Measurements from ENCODE around the gene KAT8. TPM values are rescaled to one million over a fixed set of nuclear protein-coding genes. Genes with fewer than 3 reads are reported as not detected.
A peak's percentile ranks its signal among the peaks of the same experiment; 100 is the strongest.

KAT8 gene
- total and polyA plus RNA-seq, 2 of the 13 experiments (the other 11 are each of a cell fraction or from before 2014, with no cell fraction given) = 79.0 to 84.2 TPM

DNA sequence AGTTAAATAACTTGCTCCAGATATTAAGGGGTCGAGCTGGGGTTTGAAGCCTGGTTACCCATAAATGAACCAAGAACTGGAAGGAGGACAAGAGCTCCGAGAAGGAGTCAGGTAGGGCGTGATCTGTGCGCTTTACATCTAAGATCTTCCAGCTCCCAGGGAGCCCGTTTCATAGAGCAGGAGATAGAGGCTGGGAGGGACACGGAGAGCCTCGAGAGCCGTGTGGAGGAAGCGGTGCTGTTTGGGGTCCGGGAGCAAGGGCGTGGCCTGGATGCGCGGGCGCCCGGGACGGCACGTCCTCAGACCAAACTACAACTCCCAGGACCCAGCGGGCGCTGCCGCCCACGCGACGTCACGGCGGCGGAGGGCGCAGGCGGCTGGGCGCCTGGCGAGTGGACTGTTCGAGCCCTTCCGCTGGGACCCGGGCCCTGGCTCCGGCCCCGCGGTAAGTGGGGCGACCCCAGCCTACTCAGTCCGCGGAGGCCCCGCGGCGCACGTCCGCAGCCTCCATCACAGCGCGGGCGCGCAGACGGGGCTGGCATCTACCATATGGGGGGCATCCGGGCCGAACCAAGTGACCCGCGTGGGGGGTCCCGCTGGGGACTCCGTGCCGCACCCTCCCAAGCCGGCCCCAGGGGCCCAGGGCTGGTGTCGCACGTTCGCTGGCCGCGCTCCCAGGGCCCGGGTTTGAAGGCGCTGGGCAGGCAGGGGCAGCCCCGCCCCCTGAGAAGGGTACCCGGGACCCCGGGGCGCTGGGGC is 9.2 kb upstream of the KAT8 start, which contains the start of gene BCKDK (continued):
- TF ChIP-seq, protein P1, sequence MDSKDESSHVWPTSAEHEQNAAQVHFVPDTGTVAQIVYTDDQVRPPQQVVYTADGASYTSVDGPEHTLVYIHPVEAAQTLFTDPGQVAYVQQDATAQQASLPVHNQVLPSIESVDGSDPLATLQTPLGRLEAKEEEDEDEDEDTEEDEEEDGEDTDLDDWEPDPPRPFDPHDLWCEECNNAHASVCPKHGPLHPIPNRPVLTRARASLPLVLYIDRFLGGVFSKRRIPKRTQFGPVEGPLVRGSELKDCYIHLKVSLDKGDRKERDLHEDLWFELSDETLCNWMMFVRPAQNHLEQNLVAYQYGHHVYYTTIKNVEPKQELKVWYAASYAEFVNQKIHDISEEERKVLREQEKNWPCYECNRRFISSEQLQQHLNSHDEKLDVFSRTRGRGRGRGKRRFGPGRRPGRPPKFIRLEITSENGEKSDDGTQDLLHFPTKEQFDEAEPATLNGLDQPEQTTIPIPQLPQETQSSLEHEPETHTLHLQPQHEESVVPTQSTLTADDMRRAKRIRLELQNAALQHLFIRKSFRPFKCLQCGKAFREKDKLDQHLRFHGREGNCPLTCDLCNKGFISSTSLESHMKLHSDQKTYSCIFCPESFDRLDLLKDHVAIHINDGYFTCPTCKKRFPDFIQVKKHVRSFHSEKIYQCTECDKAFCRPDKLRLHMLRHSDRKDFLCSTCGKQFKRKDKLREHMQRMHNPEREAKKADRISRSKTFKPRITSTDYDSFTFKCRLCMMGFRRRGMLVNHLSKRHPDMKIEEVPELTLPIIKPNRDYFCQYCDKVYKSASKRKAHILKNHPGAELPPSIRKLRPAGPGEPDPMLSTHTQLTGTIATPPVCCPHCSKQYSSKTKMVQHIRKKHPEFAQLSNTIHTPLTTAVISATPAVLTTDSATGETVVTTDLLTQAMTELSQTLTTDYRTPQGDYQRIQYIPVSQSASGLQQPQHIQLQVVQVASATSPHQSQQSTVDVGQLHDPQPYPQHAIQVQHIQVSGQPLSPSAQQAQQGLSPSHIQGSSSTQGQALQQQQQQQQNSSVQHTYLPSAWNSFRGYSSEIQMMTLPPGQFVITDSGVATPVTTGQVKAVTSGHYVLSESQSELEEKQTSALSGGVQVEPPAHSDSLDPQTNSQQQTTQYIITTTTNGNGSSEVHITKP (CRISPR knock-in tag; IDR thresholded peaks at IDR 0.05; ENCODE audit: low read depth) = peak; percentile 91
- peak; percentile 99 for TF ChIP-seq ZFP82 (CRISPR knock-in tag; IDR thresholded peaks at IDR 0.05; ENCODE audit: borderline replicate concordance)
- peak; percentile 79; the same call in 1 of the 2 replicates for TF ChIP-seq ZNF850 (CRISPR knock-in tag; conservative IDR thresholded peaks at IDR 0.05)
- TF ChIP-seq, protein P2, sequence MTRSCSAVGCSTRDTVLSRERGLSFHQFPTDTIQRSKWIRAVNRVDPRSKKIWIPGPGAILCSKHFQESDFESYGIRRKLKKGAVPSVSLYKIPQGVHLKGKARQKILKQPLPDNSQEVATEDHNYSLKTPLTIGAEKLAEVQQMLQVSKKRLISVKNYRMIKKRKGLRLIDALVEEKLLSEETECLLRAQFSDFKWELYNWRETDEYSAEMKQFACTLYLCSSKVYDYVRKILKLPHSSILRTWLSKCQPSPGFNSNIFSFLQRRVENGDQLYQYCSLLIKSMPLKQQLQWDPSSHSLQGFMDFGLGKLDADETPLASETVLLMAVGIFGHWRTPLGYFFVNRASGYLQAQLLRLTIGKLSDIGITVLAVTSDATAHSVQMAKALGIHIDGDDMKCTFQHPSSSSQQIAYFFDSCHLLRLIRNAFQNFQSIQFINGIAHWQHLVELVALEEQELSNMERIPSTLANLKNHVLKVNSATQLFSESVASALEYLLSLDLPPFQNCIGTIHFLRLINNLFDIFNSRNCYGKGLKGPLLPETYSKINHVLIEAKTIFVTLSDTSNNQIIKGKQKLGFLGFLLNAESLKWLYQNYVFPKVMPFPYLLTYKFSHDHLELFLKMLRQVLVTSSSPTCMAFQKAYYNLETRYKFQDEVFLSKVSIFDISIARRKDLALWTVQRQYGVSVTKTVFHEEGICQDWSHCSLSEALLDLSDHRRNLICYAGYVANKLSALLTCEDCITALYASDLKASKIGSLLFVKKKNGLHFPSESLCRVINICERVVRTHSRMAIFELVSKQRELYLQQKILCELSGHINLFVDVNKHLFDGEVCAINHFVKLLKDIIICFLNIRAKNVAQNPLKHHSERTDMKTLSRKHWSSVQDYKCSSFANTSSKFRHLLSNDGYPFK (CRISPR knock-in tag; IDR thresholded peaks at IDR 0.05; ENCODE audit: borderline replicate concordance) = 0 out of 2 replicates have a peak, but pooled peaks have one; percentile 50
- TF ChIP-seq ZNF557 (CRISPR knock-in tag; IDR thresholded peaks at IDR 0.05) = no peak
- TF ChIP-seq JDP2 (CRISPR knock-in tag; IDR thresholded peaks at IDR 0.05; ENCODE audit: borderline replicate concordance) = no peak
- TF ChIP-seq, protein P3, sequence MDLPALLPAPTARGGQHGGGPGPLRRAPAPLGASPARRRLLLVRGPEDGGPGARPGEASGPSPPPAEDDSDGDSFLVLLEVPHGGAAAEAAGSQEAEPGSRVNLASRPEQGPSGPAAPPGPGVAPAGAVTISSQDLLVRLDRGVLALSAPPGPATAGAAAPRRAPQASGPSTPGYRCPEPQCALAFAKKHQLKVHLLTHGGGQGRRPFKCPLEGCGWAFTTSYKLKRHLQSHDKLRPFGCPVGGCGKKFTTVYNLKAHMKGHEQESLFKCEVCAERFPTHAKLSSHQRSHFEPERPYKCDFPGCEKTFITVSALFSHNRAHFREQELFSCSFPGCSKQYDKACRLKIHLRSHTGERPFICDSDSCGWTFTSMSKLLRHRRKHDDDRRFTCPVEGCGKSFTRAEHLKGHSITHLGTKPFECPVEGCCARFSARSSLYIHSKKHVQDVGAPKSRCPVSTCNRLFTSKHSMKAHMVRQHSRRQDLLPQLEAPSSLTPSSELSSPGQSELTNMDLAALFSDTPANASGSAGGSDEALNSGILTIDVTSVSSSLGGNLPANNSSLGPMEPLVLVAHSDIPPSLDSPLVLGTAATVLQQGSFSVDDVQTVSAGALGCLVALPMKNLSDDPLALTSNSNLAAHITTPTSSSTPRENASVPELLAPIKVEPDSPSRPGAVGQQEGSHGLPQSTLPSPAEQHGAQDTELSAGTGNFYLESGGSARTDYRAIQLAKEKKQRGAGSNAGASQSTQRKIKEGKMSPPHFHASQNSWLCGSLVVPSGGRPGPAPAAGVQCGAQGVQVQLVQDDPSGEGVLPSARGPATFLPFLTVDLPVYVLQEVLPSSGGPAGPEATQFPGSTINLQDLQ (CRISPR knock-in tag; IDR thresholded peaks at IDR 0.05) = 0 out of 2 replicates have a peak, but pooled peaks have one; percentile 21
- TF ChIP-seq ZNF569 (CRISPR knock-in tag; IDR thresholded peaks at IDR 0.05; ENCODE audit: borderline replicate concordance) = no peak
- no peak for TF ChIP-seq CC2D1A (CRISPR knock-in tag; IDR thresholded peaks at IDR 0.05)
- no peak for TF ChIP-seq HMG20A (CRISPR knock-in tag; IDR thresholded peaks at IDR 0.05; ENCODE audit: borderline replicate concordance)

Measured in HepG2 (cell line).